HG03064 (cell line): ENCODE measurements around the gene WDR45B.

Experiments used
- ATAC-seq: cut with Tn5 transposase; IDR thresholded peaks from one replicate; pipeline ENCODE4 v1.9.1; 2021; ENCODE audit warnings: low read depth; ENCODE audit not compliant: unreplicated experiment

Gene WDR45B

GRCh38 chr17:82648165-82648668, at the start of gene WDR45B:
WDR45B (minus strand) TSS chr17:82648444; CDS start chr17:82648340, 104 bp downstream.
- ATAC-seq: peak; percentile 62

- no peak for ATAC-seq
Measured at GRCh38 chr17:82697808-82698064, 49.5 kb upstream of the WDR45B start.

- ATAC-seq: no peak
Measured at GRCh38 chr17:82696916-82697807, 48.9 kb upstream of the WDR45B start.

- no peak for ATAC-seq
Measured at GRCh38 chr17:82696259-82696658, 48.0 kb upstream of the WDR45B start.

- no peak for ATAC-seq
Measured at GRCh38 chr17:82694647-82695046, 46.4 kb upstream of the WDR45B start.

- ATAC-seq: no peak
Measured at GRCh38 chr17:82693168-82693867, 45.1 kb upstream of the WDR45B start.

- ATAC-seq: no peak
Measured at GRCh38 chr17:82692268-82692667, 44.0 kb upstream of the WDR45B start.

- no peak for ATAC-seq
Measured at GRCh38 chr17:82691714-82692113, 43.5 kb upstream of the WDR45B start.

GRCh38 chr17:82690786-82691489, 42.7 kb upstream of the WDR45B start:
- no peak for ATAC-seq

- ATAC-seq: no peak
Measured at GRCh38 chr17:82689077-82689476, 40.8 kb upstream of the WDR45B start.

GRCh38 chr17:82687871-82688270, 39.6 kb upstream of the WDR45B start:
- no peak for ATAC-seq

- ATAC-seq: no peak
Measured at GRCh38 chr17:82687375-82687861, 39.2 kb upstream of the WDR45B start.

- no peak for ATAC-seq
Measured at GRCh38 chr17:82686366-82687324, 38.4 kb upstream of the WDR45B start.

- ATAC-seq: no peak
Measured at GRCh38 chr17:82685291-82685690, 37.0 kb upstream of the WDR45B start.

- ATAC-seq: no peak
Measured at GRCh38 chr17:82684228-82684841, 36.1 kb upstream of the WDR45B start.

GRCh38 chr17:82683534-82683933, 35.3 kb upstream of the WDR45B start:
- ATAC-seq: no peak

GRCh38 chr17:82681547-82681946, 33.3 kb upstream of the WDR45B start:
- ATAC-seq: no peak

- no peak for ATAC-seq
Measured at GRCh38 chr17:82679586-82680465, 31.6 kb upstream of the WDR45B start.
